GM19099 (cell line): ENCODE measurements around the gene PTPN1.

ENCODE experiments used
- POLR2A ChIP-seq: IDR thresholded peaks from 3 replicates; pipeline ENCODE4 v1.6.1; 2011; ENCODE audit warnings: low read depth; ENCODE audit not compliant: insufficient read length; ENCODE audit errors: extremely low read depth

PTPN1 gene

DNA sequence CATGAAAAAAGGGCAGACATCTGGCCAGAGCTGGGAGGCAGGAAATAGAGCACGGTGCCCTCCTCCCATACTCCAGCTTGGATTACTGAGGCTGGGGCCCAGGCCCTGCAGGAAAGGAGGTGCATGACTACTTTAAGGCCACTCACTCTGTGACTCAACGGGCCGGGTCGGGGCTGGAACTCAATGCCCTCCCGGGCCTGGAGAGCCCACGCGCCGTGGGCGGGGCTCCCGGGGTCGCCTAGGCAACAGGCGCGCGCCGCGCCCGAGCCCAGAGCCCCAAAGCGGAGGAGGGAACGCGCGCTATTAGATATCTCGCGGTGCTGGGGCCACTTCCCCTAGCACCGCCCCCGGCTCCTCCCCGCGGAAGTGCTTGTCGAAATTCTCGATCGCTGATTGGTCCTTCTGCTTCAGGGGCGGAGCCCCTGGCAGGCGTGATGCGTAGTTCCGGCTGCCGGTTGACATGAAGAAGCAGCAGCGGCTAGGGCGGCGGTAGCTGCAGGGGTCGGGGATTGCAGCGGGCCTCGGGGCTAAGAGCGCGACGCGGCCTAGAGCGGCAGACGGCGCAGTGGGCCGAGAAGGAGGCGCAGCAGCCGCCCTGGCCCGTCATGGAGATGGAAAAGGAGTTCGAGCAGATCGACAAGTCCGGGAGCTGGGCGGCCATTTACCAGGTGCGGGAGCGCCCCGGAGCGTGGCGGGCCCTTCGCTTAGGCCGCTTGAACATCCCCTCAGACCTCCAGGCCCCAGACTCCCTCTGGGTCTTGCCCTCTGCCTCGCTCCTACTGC, at the start of gene PTPN1:
Gene PTPN1 (plus strand): TSS at position 461 of the 783 bp plus-strand sequence. CDS start 145 bp downstream, at position 606.
- peak; percentile 99 for TF ChIP-seq POLR2A

DNA sequence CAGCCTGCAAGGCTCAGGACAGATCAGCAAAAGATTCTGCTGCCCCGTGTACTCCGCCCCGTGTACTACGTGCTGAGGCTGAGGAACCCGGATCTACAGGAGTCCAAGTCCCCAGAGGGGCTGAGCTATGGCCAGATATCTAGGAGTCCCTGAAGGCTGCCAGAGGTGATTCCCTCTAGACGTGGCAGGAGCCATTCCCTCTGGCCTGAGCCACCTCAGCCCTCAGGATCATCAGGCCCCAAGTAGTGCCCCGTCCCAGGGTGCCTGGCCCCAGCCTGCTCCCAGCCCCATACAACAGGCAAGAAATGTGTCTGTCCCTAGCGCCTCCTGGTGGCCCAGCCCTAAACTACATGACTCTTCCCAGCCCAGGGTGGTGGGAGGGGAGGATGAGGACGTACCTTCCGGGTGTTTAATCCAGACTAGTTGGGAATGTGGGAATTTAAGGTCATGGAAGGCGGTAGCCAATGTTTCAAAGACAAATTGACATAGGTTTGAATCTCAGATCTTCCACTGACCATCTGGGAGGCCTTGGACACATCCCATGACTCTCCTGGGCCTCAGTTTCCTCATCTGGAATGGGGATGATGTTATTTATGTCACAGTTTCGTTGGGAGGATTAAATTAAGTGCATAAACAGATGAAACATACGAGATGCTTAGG, 49.4 kb upstream of the PTPN1 start:
- TF ChIP-seq POLR2A = no peak

GRCh38 chr20:50462093-50462690, 48.0 kb upstream of the PTPN1 start:
- TF ChIP-seq POLR2A = no peak

DNA sequence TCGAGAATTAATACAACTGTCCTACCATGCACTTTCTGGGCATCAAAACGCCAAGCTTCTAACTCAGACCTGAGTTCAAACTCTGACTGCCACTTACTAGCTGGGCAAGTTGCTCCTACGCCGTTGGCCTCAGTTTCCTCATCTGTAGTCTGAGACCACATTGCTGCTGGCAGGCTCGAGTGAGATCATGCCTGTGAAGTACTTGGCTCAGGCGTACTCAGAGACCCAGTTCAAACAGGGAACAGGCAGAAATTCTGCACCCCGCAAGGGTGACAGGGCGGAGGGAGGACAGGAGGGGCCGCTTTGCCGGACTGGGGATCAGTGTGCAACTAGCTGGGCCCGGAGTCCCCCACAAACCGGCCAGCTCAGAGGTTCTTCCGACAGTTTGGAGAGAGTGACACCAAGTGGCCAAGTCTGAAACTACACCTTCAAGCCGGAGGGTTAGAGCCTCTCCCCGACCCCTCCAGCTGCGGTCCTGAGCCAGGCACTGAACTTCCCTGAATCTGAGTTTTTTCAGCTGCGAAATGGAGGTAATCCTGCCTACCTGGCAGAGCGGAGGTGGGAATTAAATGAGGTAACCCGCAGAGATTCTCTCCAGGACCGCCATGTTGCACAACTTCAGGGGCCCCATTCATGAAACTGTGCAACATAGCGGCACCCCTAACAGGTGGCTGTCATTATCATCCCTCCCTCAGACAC, 46.0 kb upstream of the PTPN1 start:
- TF ChIP-seq POLR2A = no peak

DNA sequence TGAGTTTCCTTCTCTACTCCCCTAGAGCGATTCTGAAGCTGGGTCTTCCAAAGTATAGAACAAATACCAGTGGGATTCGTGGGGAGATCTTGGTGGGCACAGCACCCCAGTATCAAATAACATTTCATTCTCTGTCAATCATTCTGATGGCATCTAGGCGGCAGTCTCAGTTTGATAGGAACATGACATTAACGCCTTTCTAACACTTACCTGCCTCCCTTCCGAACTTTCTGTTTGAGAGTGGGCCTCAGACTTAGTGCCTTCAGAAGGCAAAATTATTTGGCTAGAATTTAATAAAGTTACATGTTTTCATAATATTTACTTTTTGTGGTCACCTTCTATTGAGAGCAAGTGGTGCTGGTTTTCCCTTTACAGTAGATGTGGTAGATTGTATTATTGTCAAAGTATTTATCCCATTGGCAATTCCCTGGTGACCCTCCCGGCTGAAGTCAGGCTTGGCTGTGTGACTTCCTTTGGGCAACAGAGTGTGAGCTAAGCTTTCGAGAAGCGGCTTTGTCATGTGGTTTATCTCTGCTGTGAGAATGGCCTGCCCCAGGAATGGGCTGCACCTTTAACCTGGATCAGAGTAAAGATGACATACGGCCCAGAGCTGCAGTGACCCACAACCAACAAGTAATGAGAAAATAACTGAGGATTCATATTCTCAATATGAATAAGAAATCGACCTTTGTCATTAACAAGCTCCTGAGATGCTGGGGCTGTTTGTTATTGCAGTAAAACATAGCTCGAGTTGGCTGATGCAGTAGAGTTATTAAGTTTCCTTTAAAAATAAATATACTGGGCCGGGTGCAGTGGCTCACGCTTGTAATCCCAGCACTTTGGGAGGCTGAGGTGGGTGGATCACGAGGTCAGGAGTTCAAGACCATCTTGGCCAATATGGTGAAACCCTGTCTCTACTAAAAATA, 45.2 kb upstream of the PTPN1 start:
- TF ChIP-seq POLR2A = no peak

DNA sequence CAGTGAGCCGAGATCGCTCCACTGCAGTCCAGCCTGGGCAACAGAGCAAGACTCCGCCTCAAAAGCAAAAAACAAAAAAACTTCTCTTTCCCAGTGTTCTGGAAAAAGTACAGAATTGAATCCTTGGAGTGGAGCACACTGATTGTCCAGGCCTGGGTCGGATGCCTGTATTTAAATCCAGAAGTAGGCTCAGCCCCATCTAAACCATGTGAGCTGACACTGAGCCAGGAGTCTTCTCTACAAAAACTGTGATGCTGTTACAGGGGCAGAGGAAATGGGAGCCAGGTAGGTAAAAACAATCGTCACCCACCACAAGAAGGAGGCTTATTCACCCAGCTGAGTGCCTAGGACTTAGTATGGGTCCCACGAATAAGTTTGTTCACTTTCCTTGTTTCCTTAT, 43.0 kb upstream of the PTPN1 start:
- TF ChIP-seq POLR2A = no peak

GRCh38 chr20:50467718-50468356, 42.3 kb upstream of the PTPN1 start:
- no peak for TF ChIP-seq POLR2A

DNA sequence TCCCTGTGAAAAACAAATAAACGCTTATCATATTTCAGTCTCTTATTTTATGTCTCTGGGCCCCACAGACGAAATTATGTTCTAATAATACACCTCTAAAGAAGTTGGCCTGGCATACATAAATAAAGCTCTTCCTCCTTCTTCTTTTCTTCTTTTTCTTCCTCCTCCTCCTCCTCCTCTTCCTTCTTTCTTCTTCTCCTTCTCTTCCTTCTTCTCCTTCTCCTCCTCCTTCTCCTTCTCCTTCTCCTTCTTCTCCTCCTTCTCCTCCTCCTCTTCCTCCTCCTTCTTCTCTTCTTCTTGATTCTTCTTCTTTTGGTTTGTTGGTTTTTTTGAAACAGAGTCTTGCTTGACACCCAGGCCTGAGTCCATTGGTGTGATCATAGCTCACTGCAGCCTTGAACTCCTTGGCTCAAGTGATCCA, 41.8 kb upstream of the PTPN1 start:
- TF ChIP-seq POLR2A = no peak

DNA sequence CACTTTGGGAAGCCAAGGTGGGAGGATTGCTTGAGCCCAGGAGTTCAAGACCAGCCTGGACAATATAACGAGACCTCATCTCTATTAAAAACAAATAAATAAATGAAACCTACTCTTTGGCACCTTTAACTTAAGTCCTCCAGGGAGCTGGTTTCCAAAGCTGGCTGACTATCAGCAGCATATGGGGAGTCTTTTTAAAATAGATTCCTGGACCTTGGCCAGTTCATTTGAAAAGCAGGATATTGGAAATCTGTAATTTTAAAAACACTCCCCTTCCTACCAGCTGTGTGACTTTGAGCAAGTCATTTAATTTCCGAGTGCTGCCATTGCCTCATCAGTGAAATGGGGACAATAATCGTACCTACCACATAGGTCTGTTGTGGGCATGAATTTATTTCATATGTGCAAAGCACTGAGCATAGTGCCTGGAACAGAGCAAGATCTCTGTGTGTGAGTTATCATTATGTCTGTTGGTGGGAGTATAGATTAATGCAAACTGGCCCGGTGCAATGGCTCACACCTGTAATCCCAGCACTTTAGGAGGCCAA, 40.9 kb upstream of the PTPN1 start:
- TF ChIP-seq POLR2A = no peak

DNA sequence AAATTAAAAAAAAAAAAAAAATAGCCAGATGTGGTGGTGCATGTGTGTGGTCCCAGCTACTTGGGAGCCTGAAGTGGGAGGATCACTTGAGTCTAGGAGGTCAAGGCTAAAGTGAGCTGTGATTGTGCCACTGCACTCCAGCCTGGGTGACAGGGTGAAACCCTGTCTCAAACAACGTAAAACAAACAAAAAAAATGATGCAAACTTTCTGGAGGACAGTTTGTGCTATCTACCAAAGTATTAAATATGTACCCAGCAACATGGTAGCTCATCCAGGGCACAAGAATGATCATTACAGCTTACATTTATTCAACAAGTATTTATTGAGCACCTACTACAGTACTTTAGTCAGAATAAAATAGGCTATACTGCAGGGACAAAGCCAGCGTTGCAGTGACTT, 40.4 kb upstream of the PTPN1 start:
- no peak for TF ChIP-seq POLR2A

- no peak for TF ChIP-seq POLR2A
Measured at GRCh38 chr20:50470264-50470858, 39.8 kb upstream of the PTPN1 start.

GRCh38 chr20:50471231-50471630, 39.0 kb upstream of the PTPN1 start:
- TF ChIP-seq POLR2A = no peak
